ENCODE results near the gene TAS2R40.

Gene TAS2R40

DNA sequence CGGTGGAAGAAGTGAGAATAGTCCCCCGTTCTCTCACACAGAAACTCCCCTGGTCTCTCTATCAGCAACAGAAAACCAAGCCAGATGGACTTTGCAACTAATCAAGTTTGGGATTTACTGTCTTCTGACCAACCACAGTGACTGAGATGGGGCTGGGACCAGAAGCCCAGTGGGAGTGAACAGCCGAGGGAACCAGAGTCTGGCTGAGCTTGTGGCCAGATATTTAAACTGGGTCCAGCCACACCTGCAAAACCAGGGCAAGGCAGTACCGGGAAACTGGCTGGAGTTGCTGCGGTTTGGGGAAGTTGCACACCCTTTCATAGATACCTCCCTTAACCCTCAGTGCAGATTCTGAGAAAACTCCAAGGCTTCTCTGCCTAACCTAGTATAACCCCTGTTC is 47.4 kb downstream of the TAS2R40 start:
- Histone ChIP-seq H3K27ac (ENCODE audit: low read length) (no peak overlapping the region), H3K9me3 (ENCODE audit: control insufficient read depth in 1 of 2, low read length in 2 of 2) (no peaks in the 10 kb centered on the region), H3K4me3 (ENCODE audit: low read depth in 1 of 2, low read length in 2 of 2) (no peak overlapping the region), H3K27me3 (ENCODE audit: low read depth, low read length) (no peaks in the 10 kb centered on the region), H3K4me1 (ENCODE audit: control insufficient read depth in 1 of 2, insufficient read depth in 2 of 2, low read length in 2 of 2) (peaks cover 6 to 10% of the 10 kb centered on the region in 2 donors), H3K36me3 (ENCODE audit: control insufficient read depth in 1 of 2, insufficient read depth in 2 of 2, low read length in 2 of 2) (peaks cover 31 to 37% of the 10 kb centered on the region in 2 donors)

DNA sequence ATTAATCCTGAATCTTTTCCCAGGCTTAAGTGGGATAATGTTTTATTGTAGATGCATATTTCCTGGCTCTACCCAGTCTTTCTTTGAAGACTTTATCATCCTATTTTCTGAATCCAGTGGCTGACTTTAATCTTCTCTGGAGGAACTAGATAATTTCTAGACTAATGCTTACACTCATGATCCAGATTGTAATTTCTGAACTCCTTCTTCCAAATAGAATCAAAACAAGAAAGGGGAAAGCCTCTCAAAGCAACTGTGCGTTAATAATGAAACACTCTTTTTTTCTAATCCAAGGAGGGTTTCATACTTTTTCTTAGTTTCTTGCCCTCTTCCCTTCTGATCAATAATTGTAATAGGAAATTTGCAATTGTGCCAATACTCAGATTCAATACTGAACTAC is 49.4 kb downstream of the TAS2R40 start:
- Histone ChIP-seq H3K4me1 (ENCODE audit: control insufficient read depth in 1 of 2, insufficient read depth in 2 of 2, low read length in 2 of 2) (no peaks in the 10 kb centered on the region), H3K4me3 (ENCODE audit: low read depth in 1 of 2, low read length in 2 of 2) (no peak overlapping the region), H3K9me3 (ENCODE audit: control insufficient read depth in 1 of 2, low read length in 2 of 2) (no peaks in the 10 kb centered on the region), H3K27me3 (ENCODE audit: low read depth, low read length) (no peaks in the 10 kb centered on the region), H3K36me3 (ENCODE audit: control insufficient read depth in 1 of 2, insufficient read depth in 2 of 2, low read length in 2 of 2) (peaks cover 31 to 37% of the 10 kb centered on the region in 2 donors), H3K27ac (ENCODE audit: low read length) (no peak overlapping the region)
